ENCODE measurements around the gene LGALSL. TPM values are rescaled to one million over a fixed set of nuclear protein-coding genes. Genes with fewer than 3 reads are reported as not detected.

The LGALSL gene
- total RNA-seq (2021) (9.7 and 13.0 TPM in 2 replicates), Bru-seq, nascent RNA (percentile 67 among the genes with signal in this experiment), BruChase-seq, experiment 1, labeled RNA remaining after a 2-hour chase (percentile 88 among the genes with signal in this experiment), BruChase-seq, experiment 2, labeled RNA remaining after a 6-hour chase (percentile 94 among the genes with signal in this experiment)
- long read RNA-seq, transcript LGALSL-201 (5 exons, 3,926 nt): major isoform, 5 of 7 reads
- long read RNA-seq, partial matches to known transcripts: 1 of 7 reads
- long read RNA-seq, other reads (novel, unspliced or antisense): 1 of 7 reads

DNA sequence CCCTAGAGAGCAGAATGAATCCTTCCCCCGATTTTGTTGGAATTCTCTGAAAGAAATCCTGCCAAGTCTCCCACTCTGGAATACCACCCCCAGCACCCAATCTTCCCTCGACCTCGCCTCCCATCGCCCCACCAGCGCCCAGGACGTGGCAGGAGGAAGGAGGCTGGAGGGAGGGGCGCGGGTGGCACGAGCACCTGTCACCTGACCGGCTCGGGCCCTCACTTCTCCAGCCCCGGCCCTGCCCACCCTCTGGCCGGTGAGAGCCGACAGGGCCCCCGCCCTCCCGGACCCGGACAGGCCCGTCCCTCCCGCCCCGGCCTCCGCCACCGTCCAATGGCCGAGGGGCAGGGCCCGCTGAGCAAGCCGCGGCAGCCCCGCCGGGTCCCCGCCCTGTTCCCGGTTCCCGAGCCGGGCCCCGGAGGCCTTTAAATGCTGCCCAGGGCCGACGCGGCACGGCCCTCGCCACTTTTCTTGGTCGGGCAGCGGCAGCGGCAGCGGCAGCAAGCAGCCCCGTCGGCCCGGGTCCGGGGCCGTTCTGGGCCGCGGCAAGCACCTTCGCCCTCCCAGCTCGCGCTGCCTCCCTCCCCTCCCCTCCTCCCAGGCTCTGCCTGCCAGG is at the start of gene LGALSL:
Gene LGALSL (plus strand): TSS at position 393 of the 616 bp plus-strand sequence. CDS start 384 bp downstream, outside the sequence.
- Histone ChIP-seq H3K79me2 (ENCODE audit: low read depth) (peaks cover 7% of the 10 kb centered on the region; the same call in 1 of the 2 replicates), H3K27me3 (ENCODE audit: insufficient read depth, low read depth) (no peaks in the 10 kb centered on the region), H3K9me3 (ENCODE audit: insufficient read depth, low read depth) (no peaks in the 10 kb centered on the region), H3K9me2 (ENCODE audit: insufficient read depth) (no peaks in the 10 kb centered on the region), H3K4me1 (replicated peaks; ENCODE audit: insufficient read depth) (peaks cover 22% of the 10 kb centered on the region), H4K20me1 (ENCODE audit: insufficient read depth) (no peaks in the 10 kb centered on the region), H3K36me3 (ENCODE audit: low read depth) (0 out of 2 replicates have a peak, but pooled peaks cover 18% of the 10 kb centered on the region), H3K4me3 (peak within 1 kb of the TSS; percentile 65), H2AFZ (peak within 1 kb of the TSS; percentile 87), H3F3A (ENCODE audit: insufficient read depth, low read depth) (peaks cover 15% of the 10 kb centered on the region), H3K27ac (peak within 1 kb of the TSS; percentile 99), H3K4me2 (peak within 1 kb of the TSS; percentile 96)
- BruUV-seq (replicated peaks): no TSS peak
- ChIA-PET CTCF (interaction anchor here (0.7 kb wide), 1 partner anchor 81 kb away, joined by 8 read pairs; no protein-coding TSS in a partner anchor), POLR2A (ENCODE audit: unreplicated experiment) (interaction anchor here (0.6 to 0.7 kb wide), 4 partner anchors 52 to 243 kb away, joined by 3 to 12 read pairs (median 4); no protein-coding TSS in a partner anchor)
- intact Hi-C loops (cut with micrococcal nuclease; ENCODE audit: unreplicated experiment): loop anchor here (1.0 to 10.0 kb wide), 4 partner anchors 53 to 119 kb away; partner anchors contain the start of gene AFTPH
- TF ChIP-seq, protein P1, sequence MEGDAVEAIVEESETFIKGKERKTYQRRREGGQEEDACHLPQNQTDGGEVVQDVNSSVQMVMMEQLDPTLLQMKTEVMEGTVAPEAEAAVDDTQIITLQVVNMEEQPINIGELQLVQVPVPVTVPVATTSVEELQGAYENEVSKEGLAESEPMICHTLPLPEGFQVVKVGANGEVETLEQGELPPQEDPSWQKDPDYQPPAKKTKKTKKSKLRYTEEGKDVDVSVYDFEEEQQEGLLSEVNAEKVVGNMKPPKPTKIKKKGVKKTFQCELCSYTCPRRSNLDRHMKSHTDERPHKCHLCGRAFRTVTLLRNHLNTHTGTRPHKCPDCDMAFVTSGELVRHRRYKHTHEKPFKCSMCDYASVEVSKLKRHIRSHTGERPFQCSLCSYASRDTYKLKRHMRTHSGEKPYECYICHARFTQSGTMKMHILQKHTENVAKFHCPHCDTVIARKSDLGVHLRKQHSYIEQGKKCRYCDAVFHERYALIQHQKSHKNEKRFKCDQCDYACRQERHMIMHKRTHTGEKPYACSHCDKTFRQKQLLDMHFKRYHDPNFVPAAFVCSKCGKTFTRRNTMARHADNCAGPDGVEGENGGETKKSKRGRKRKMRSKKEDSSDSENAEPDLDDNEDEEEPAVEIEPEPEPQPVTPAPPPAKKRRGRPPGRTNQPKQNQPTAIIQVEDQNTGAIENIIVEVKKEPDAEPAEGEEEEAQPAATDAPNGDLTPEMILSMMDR (conservative IDR thresholded peaks at IDR 0.05): no peak
- TF ChIP-seq EZH2 (IDR thresholded peaks at IDR 0.05; ENCODE audit: low read depth): no peak
- DNase-seq: peak; percentile 71 to 88

DNA sequence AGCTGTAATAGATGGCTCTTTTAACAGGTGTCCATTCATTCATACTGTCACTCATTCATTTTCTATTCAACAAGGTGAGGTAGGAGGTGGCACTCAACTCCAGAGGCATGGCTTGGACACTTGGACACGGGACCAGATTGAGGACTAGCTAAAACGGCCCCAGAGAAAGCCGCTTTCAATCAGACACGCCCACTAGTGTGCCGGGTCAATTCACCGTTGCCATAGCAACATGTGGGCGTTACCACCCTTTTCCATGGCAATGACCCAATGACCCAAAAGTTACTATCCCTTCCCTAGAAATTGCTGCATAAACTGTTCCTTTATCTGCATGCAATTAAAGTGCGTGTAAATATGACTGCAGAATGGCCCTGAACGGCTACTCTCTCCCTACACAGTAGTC is 49.2 kb upstream of the LGALSL start:
- ChIA-PET CTCF (no interaction called here), POLR2A (ENCODE audit: unreplicated experiment) (no interaction called here)
- H3K9me3 ChIP-seq (ENCODE audit: insufficient read depth, low read depth): no peaks in the 10 kb centered on the region
- H3K79me2 ChIP-seq (ENCODE audit: low read depth): no peaks in the 10 kb centered on the region
- no TSS peak for BruUV-seq (replicated peaks)
- no peak overlapping the region for H3K4me2 ChIP-seq
- no peak overlapping the region for H2AFZ ChIP-seq
- peaks cover 36% of the 10 kb centered on the region for H3K4me1 ChIP-seq (replicated peaks; ENCODE audit: insufficient read depth)
- intact Hi-C loops (cut with micrococcal nuclease; ENCODE audit: unreplicated experiment): no loop called here
- H4K20me1 ChIP-seq (ENCODE audit: insufficient read depth): no peaks in the 10 kb centered on the region
- H3K27me3 ChIP-seq (ENCODE audit: insufficient read depth, low read depth): no peaks in the 10 kb centered on the region
- DNase-seq: no peak
- peaks cover 31% of the 10 kb centered on the region for H3F3A ChIP-seq (ENCODE audit: insufficient read depth, low read depth)
- H3K36me3 ChIP-seq (ENCODE audit: low read depth): no peaks in the 10 kb centered on the region
- no peak overlapping the region for H3K4me3 ChIP-seq
- H3K9me2 ChIP-seq (ENCODE audit: insufficient read depth): no peaks in the 10 kb centered on the region
- H3K27ac ChIP-seq: no peak overlapping the region
- no peak for TF ChIP-seq EZH2 (IDR thresholded peaks at IDR 0.05; ENCODE audit: low read depth)
- TF ChIP-seq, protein P1 (conservative IDR thresholded peaks at IDR 0.05): no peak

DNA sequence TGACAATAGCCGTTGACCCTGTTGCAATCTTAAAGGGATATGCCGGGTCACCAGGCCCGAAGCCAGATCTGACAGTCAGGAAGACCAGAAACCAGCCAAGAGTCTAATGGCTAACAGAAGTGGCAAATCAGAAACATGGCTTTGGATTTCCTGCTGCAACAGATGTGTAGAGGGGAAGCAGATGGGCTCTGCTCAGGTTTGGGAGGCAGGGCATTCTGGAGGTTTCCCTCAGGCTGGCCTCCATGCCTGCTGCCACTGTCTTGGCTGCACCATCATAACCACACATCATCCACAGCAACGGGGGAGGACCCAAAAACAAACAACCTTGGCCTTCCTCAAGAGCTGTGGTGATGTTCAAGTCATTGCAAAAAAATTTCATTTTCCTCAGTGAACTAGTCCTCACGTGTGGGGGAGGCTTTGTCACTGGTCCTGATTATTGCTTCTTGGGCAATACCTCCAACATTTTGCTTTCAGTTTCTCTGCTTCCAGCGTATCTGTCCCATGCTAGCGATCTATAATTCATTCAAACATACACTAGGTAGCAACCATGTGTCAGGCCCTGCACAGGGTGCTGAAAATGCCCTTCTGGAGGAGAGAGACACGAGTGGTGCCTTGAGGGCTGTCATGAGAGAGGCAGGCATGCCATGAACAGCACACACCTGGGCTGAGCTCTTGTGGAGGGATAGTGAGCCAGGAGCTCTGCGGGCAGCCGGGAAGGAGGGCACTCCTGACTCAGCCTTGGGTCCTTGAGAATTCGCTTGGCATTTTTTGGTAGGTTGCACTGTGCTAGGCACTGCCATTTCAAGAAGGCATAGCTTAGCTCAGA is 48.2 kb upstream of the LGALSL start:
- CTCF ChIA-PET: no interaction called here
- no peaks in the 10 kb centered on the region for H3K36me3 ChIP-seq (ENCODE audit: low read depth)
- H3K9me3 ChIP-seq (ENCODE audit: insufficient read depth, low read depth): no peaks in the 10 kb centered on the region
- no peaks in the 10 kb centered on the region for H3K79me2 ChIP-seq (ENCODE audit: low read depth)
- POLR2A ChIA-PET (ENCODE audit: unreplicated experiment): no interaction called here
- H3F3A ChIP-seq (ENCODE audit: insufficient read depth, low read depth): peaks cover 20% of the 10 kb centered on the region
- no peak for DNase-seq
- no peak overlapping the region for H3K4me3 ChIP-seq
- no peak overlapping the region for H2AFZ ChIP-seq
- intact Hi-C loops (cut with micrococcal nuclease; ENCODE audit: unreplicated experiment): no loop called here
- no peak overlapping the region for H3K4me2 ChIP-seq
- peaks cover 26% of the 10 kb centered on the region for H3K4me1 ChIP-seq (replicated peaks; ENCODE audit: insufficient read depth)
- no TSS peak for BruUV-seq (replicated peaks)
- H3K9me2 ChIP-seq (ENCODE audit: insufficient read depth): no peaks in the 10 kb centered on the region
- TF ChIP-seq, protein P1 (conservative IDR thresholded peaks at IDR 0.05): no peak
- TF ChIP-seq EZH2 (IDR thresholded peaks at IDR 0.05; ENCODE audit: low read depth): no peak
- H4K20me1 ChIP-seq (ENCODE audit: insufficient read depth): no peaks in the 10 kb centered on the region
- no peaks in the 10 kb centered on the region for H3K27me3 ChIP-seq (ENCODE audit: insufficient read depth, low read depth)
- no peak overlapping the region for H3K27ac ChIP-seq
